ENCODE measurements around the gene SPDYC.
A peak's percentile ranks its signal among the peaks of the same experiment; 100 is the strongest.

The SPDYC gene

GRCh38 chr11:65194564-65194963, 24.5 kb downstream of the SPDYC start:
- Histone ChIP-seq H3K27me3 (ENCODE audit: insufficient read depth, low read length, poor library complexity) (no peaks in the 10 kb centered on the region), H2AFZ (ENCODE audit: low read depth, low read length) (no peak overlapping the region), H3K9ac (ENCODE audit: low read depth, low read length) (no peak overlapping the region), H3K4me1 (ENCODE audit: insufficient read depth, low read length) (no peaks in the 10 kb centered on the region), H3K4me3 (ENCODE audit: low read depth in 1 of 2, low read length in 2 of 2) (no peak overlapping the region), H3K36me3 (ENCODE audit: insufficient read depth, low read length) (peaks cover 31% of the 10 kb centered on the region), H3K4me2 (ENCODE audit: insufficient read depth, low read length) (no peak overlapping the region), H3K9me3 (ENCODE audit: insufficient read depth, low read length, severe bottlenecking) (no peaks in the 10 kb centered on the region), H4K20me1 (ENCODE audit: insufficient read depth, low read length) (no peaks in the 10 kb centered on the region), H3K79me2 (ENCODE audit: insufficient read depth, low read length) (no peaks in the 10 kb centered on the region), H3K27ac (ENCODE audit: low read length) (no peak overlapping the region)
- ATAC-seq (ENCODE audit: insufficient read depth, low read depth) (no peak), DNase-seq (no peak)
- no peak for TF ChIP-seq EZH2 (IDR thresholded peaks at IDR 0.05; ENCODE audit: borderline replicate concordance, low read depth, low read length, severe bottlenecking)
- no peak for TF ChIP-seq CTCF (IDR thresholded peaks at IDR 0.05; ENCODE audit: borderline replicate concordance, extremely low read depth, low read length, poor library complexity, severe bottlenecking)

GRCh38 chr11:65204143-65204542, 34.1 kb downstream of the SPDYC start:
- no peaks in the 10 kb centered on the region for H3K27me3 ChIP-seq (ENCODE audit: insufficient read depth, low read length, poor library complexity)
- no peak overlapping the region for H3K4me3 ChIP-seq (ENCODE audit: low read depth in 1 of 2, low read length in 2 of 2)
- no peaks in the 10 kb centered on the region for H3K9me3 ChIP-seq (ENCODE audit: insufficient read depth, low read length, severe bottlenecking)
- H4K20me1 ChIP-seq (ENCODE audit: insufficient read depth, low read length): no peaks in the 10 kb centered on the region
- no peak overlapping the region for H3K27ac ChIP-seq (ENCODE audit: low read length)
- no peak overlapping the region for H3K9ac ChIP-seq (ENCODE audit: low read depth, low read length)
- DNase-seq (no peak), ATAC-seq (ENCODE audit: insufficient read depth, low read depth) (no peak)
- H2AFZ ChIP-seq (ENCODE audit: low read depth, low read length): no peak overlapping the region
- peaks cover 45% of the 10 kb centered on the region for H3K36me3 ChIP-seq (ENCODE audit: insufficient read depth, low read length)
- H3K79me2 ChIP-seq (ENCODE audit: insufficient read depth, low read length): no peaks in the 10 kb centered on the region
- no peak overlapping the region for H3K4me2 ChIP-seq (ENCODE audit: insufficient read depth, low read length)
- no peak for TF ChIP-seq CTCF (IDR thresholded peaks at IDR 0.05; ENCODE audit: borderline replicate concordance, extremely low read depth, low read length, poor library complexity, severe bottlenecking)
- no peak for TF ChIP-seq EZH2 (IDR thresholded peaks at IDR 0.05; ENCODE audit: borderline replicate concordance, low read depth, low read length, severe bottlenecking)
- H3K4me1 ChIP-seq (ENCODE audit: insufficient read depth, low read length): no peaks in the 10 kb centered on the region

GRCh38 chr11:65204646-65205601, 34.9 kb downstream of the SPDYC start:
- H3K9me3 ChIP-seq (ENCODE audit: insufficient read depth, low read length, severe bottlenecking): no peaks in the 10 kb centered on the region
- H3K9ac ChIP-seq (ENCODE audit: low read depth, low read length): no peak overlapping the region
- TF ChIP-seq EZH2 (IDR thresholded peaks at IDR 0.05; ENCODE audit: borderline replicate concordance, low read depth, low read length, severe bottlenecking) (no peak), CTCF (IDR thresholded peaks at IDR 0.05; ENCODE audit: borderline replicate concordance, extremely low read depth, low read length, poor library complexity, severe bottlenecking) (peak; percentile 94)
- H2AFZ ChIP-seq (ENCODE audit: low read depth, low read length): no peak overlapping the region
- no peaks in the 10 kb centered on the region for H3K4me1 ChIP-seq (ENCODE audit: insufficient read depth, low read length)
- no peak overlapping the region for H3K4me3 ChIP-seq (ENCODE audit: low read depth in 1 of 2, low read length in 2 of 2)
- no peak overlapping the region for H3K4me2 ChIP-seq (ENCODE audit: insufficient read depth, low read length)
- no peaks in the 10 kb centered on the region for H3K79me2 ChIP-seq (ENCODE audit: insufficient read depth, low read length)
- no peak overlapping the region for H3K27ac ChIP-seq (ENCODE audit: low read length)
- no peaks in the 10 kb centered on the region for H4K20me1 ChIP-seq (ENCODE audit: insufficient read depth, low read length)
- peaks cover 48% of the 10 kb centered on the region for H3K36me3 ChIP-seq (ENCODE audit: insufficient read depth, low read length)
- no peaks in the 10 kb centered on the region for H3K27me3 ChIP-seq (ENCODE audit: insufficient read depth, low read length, poor library complexity)
- peak; percentile 82 for ATAC-seq (ENCODE audit: insufficient read depth, low read depth)
- peak; percentile 58 for DNase-seq
